GM21529 (cell line): Measurements from ENCODE around the gene ZNF239.
"Not testable (repeated sequence)": the region's sequence is repeated elsewhere in the genome, so short reads cannot be mapped to it uniquely, and the experiment has no call there.

Source experiments
- ATAC-seq: cut with Tn5 transposase; IDR thresholded peaks from one replicate; pipeline ENCODE4 v1.9.1; 2021; ENCODE audit not compliant: unreplicated experiment

Gene ZNF239

DNA sequence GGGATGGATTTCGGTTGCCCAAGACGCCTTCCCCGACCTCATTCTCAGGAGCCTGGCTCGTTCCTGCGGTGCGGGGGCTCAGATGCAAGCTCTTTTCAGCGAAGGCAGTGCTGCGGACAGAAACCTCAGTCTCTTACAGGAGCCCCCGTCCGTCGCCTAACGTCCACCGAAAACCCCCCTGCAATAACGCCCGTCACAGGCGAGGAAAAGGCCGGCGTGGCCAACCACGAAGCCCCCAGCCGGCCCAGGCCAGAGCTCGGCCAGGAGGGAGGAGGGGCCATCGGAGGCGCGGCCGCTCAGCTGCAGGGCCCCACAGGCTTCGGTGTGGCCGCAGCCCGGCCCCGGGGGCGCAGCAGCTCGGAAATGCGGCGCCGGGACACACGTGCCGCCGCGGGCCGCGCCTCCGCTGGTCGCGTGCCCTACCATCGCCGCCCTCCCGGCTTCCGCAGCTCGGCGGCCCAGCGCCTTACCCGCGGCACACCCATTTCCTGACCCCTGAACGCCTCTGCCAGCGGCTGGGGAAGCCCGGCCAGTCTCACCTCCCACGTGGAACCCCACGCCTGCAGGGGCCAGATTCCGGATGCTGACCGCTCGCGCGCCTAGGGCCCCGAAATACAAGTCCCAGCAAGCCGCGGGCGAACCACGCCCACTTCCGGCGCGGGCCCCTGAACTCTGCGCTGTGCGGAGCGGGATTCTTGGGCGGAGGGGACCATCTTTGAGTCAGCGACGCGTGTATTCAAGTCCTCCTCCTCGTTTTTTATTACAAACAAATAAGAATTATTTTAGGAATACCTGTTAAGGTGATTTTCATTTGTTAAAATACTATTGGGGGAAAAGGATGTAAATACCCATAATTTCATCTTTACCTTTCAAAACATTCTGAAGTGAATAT, at the start of gene ZNF239:
Gene ZNF239, minus strand, starts transcription at position 616 of the 892 bp plus-strand sequence. CDS start 16,537 bp downstream, outside the sequence.
- peak; percentile 93 for ATAC-seq

DNA sequence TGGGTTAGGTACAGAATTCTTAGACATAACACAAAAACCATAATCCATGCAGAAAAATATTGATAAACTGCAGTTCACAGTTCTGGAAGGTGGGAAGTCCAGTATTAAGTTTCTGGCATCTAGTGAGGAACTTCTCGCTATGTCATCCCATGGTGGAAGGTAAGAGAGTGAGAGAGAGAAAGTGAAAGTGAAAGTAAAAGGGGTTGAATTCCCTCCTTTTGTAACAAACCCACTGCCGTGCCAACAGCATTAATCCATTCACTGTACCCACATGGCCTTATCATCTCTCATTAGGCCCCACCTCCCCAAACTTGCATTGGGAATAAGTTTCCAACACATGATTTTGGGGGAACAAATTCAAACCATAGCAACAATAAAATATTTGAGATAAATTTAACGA, 48.9 kb upstream of the ZNF239 start:
- ATAC-seq, result no peak

- ATAC-seq, result no peak
These were observed 47.6 kb upstream of the ZNF239 start for GRCh38 chr10:43622038-43622437.

- ATAC-seq, result no peak
These were observed 45.0 kb upstream of the ZNF239 start for GRCh38 chr10:43619368-43619767.

DNA sequence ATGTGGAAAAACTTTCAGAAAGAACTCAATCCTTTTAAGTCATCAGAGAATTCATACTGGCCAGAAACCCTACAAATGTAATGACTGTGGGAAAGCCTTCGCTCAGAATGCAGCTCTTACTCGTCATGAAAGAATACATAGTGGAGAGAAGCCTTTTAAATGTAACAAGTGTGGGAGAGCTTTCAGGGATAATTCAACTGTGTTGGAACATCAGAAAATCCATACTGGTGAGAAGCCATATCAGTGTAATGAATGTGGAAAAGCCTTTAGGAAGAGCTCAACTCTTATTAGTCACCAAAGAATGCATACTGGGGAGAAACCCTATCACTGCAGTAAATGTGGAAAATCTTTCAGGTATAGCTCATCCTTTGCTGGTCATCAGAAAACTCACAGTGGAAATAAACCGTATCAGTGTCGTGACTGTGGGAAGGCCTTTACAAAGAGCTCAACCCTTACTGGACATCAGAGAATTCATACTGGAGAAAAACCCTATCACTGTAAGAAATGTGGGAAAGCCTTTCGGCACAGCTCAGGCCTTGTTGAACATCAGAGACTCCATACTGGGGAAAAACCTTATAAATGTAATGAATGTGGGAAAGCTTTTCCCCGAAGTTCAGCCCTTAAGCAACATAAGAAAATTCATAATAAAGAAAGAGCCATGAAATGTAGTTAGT, 42.4 kb upstream of the ZNF239 start:
- no peak for ATAC-seq

GRCh38 chr10:43610636-43611035, 36.2 kb upstream of the ZNF239 start:
- no peak for ATAC-seq

GRCh38 chr10:43607199-43607573, 32.8 kb upstream of the ZNF239 start:
- ATAC-seq, result no peak

- peak; percentile 99 for ATAC-seq
These were observed 32.1 kb upstream of the ZNF239 start, which contains the start of gene ZNF485 for GRCh38 chr10:43606323-43607198. TSS of gene ZNF485 (plus strand) at chr10:43606438. CDS start at chr10:43607051, 613 bp downstream.

GRCh38 chr10:43605850-43606322, 31.5 kb upstream of the ZNF239 start:
- peak; percentile 27 for ATAC-seq

DNA sequence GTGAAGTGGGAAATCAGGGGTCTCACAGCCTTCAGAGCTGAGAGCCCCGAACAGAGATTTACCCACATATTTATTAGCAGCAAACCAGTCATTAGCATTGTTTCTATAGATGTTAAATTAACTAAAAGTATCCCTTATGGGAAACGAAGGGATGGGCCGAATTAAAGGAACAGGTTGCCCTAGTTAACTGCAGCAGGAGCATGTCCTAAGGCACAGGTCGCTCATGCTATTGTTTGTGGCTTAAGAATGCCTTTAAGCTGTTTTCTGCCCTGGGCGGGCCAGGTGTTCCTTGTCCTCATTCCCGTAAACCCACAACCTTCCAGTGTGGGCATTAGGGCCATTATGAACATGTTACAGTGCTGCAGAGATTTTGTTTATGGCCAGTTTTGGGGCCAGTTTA, 27.2 kb upstream of the ZNF239 start:
- ATAC-seq, result not testable (repeated sequence)

- ATAC-seq, result no peak
These were observed 24.9 kb upstream of the ZNF239 start for GRCh38 chr10:43599333-43599732.

DNA sequence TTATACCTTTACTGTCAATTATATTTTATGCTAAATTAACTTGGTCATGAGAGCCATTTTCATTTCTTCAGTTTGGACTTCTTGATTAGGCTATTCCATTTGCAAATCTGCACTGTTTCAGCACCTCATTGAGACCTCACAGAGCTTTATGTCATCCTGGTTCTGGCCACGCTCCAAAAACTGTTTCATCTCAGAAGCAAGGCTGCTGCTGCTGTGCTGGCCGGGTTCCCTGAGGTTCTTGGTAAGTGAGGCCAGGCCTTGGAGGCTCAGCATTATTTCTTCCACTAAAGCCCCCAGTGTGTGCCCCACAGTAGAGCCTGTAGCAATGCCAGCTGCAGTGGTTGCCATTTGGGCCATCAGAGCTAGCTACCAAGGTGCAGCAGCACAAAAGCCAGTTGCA, 24.0 kb upstream of the ZNF239 start:
- ATAC-seq, result no peak

GRCh38 chr10:43596546-43596945, 22.1 kb upstream of the ZNF239 start:
- ATAC-seq, result no peak

GRCh38 chr10:43595739-43596298, 21.4 kb upstream of the ZNF239 start:
- peak; percentile 59 for ATAC-seq

DNA sequence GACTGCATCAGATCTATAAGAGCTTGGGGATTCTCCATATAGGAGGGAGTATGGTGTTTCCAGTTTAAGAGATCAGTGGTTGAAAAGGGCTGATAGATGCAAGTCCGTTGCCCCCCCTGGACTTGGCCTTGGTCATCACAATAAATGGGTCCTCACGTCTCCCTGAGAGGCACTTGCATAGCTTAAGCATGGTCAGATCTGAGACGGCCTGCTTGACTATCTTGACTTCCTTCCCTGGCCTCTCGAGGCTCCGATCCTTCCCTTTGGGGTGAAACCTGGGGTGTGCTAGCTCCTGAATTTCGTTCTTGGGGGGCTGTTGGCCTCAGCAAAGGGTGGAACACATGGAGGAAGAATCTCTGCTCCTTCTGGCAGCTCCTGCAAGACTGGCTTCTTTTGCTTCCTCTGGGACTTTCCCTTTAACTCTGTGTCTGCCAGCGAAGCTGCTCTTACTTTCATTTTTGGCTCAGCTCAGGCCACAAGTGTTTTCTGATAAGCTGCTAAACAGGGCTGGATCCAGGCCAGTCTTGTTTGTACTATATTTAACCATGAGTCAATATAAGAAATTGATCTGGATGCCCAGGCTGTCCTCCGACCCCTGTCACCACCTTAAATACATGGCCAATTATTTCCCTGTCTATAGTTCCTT, 20.7 kb upstream of the ZNF239 start:
- ATAC-seq, result peak; percentile 90

DNA sequence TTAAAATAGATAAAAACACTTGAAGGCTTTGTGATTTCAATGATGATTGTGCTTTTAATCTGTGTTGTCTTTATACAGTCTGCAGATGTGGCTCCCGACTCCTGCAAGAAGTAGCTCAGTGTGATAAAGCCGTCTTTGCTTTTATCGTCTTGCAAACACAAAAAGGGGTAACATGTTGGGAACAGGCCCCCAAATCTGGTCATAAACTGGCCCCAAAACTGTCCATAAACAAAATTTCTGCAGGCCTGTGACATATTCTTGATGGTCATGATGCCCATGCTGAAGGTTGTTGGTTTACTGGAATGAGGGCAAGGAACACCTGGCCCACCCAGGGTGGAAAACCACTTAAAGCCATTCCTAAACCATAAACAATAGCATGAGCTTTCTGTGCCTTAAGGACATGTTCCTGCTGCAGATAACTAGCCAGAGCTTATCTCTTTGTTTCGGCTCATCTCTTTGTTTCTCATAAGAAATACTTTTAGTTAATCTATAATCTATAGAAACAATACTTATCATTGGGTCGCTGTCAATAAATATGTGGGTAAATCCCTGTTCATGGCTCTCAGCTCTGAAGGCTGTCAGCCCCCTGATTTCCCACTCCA, 17.0 kb upstream of the ZNF239 start:
- no peak for ATAC-seq

GRCh38 chr10:43586730-43587115, 12.3 kb upstream of the ZNF239 start:
- not testable (repeated sequence) for ATAC-seq

GRCh38 chr10:43585981-43586729, 11.7 kb upstream of the ZNF239 start:
- ATAC-seq, result no peak

- no peak for ATAC-seq
These were observed 10.6 kb upstream of the ZNF239 start for GRCh38 chr10:43585046-43585445.
